Measurements from ENCODE around the gene CCNB3.
"Not testable (repeated sequence)": the region's sequence is repeated elsewhere in the genome, so short reads cannot be mapped to it uniquely, and the experiment has no call there.

The CCNB3 gene

DNA sequence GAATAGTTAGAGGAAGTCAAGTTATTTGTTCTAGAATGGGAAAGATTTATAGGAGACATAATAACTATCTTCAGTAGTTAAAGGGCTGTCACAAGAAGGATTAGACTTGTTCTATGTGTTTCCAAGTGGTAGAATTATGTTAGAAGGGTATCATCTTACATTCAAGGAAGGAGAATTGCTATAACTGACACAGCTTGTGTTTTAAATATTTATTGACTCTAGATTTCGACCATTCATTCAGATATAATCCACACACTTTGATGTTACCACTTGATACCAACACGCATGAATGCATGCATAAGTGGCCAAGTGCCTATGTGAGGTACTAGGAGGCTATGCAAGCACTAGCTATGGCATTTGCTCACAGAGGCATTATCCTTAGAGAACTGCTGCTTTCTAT lies 122.7 kb downstream of the CCNB3 start:
- Histone ChIP-seq H3K9ac (no peak overlapping the region), H3K27me3 (peaks cover 63 to 80% (median 76%) of the 10 kb centered on the region in 11 experiments)
- no peak for TF ChIP-seq Cebpa-rat (IDR thresholded peaks at IDR 0.05)

DNA sequence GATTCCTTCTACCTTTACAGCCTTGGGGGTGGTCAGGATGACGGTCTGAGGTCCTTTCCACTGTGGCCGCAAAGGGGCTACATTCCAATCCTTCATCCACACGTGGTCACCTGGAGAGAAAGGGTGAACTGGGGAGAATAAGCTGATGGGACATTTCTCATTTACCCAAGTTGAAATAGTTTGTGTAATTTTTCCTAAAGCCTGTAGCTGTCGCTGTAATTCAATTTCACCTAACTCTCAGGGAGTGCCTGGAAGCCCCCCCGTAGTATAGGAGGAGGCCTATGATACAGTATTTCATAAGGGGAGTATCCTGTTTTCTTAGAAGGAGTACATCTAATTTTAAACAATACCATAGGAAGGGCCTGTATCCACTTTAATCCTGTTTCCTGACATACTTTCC lies 128.1 kb downstream of the CCNB3 start:
- Histone ChIP-seq H3K9me3 (replicated peaks in 1 of 11) (peaks cover 7 to 44% (median 13%) of the 10 kb centered on the region in 11 experiments; a peak in 18 of 22 replicates), H3K27me3 (peaks cover 65 to 98% (median 94%) of the 10 kb centered on the region in 11 experiments)
- H3K27ac ChIP-seq, H3K4me1 ChIP-seq, H4K20me1 ChIP-seq, H3K9ac ChIP-seq, H3K36me3 ChIP-seq, H3K4me3 ChIP-seq, H3K4me2 ChIP-seq: not testable (repeated sequence)

More for the DNA sequence above, 122.7 kb downstream of the CCNB3 start:
- Histone ChIP-seq H4K20me1 (no peaks in the 10 kb centered on the region), H3K4me2 (no peak overlapping the region), H3K4me3 (no peak overlapping the region), H3K4me1 (no peaks in the 10 kb centered on the region), H3K9me3 (replicated peaks in 1 of 11) (peaks cover 0 to 36% (median 0%) of the 10 kb centered on the region in 11 experiments; a peak in 5 of 22 replicates), H3K27ac (no peak overlapping the region), H3K36me3 (no peaks in the 10 kb centered on the region)

DNA sequence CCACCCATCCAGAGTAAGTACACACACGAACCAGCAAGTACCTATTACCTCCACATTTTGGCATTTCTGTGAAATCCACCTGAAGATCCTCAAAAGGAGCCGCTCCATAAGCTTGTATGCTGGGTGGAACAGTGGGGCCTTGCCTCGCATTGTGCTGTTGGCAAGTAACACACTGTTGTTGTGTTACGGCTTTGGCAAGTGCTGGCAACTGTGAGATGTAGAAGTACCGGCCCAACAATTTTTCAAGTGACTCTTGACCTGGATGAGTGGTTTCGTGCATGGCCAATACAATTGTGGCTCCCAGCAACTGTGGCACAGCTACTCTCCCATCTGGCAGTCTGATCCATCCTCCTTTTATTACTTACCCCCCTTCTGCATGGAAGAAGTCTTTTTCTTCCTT lies 128.7 kb downstream of the CCNB3 start:
- no peaks in the 10 kb centered on the region for H4K20me1 ChIP-seq
- H3K4me3 ChIP-seq: no peak overlapping the region
- no peak for TF ChIP-seq Cebpa-rat (IDR thresholded peaks at IDR 0.05)
- no peaks in the 10 kb centered on the region for H3K4me1 ChIP-seq
- H3K4me2 ChIP-seq: no peak overlapping the region
- no peaks in the 10 kb centered on the region for H3K36me3 ChIP-seq
- H3K27me3 ChIP-seq: peaks cover 59 to 98% (median 94%) of the 10 kb centered on the region in 11 experiments; a peak in 21 of 22 replicates
- no peak overlapping the region for H3K27ac ChIP-seq
- peaks cover 12 to 43% (median 19%) of the 10 kb centered on the region in 11 experiments; a peak in 18 of 22 replicates for H3K9me3 ChIP-seq (replicated peaks in 1 of 11)
- no peak overlapping the region for H3K9ac ChIP-seq

DNA sequence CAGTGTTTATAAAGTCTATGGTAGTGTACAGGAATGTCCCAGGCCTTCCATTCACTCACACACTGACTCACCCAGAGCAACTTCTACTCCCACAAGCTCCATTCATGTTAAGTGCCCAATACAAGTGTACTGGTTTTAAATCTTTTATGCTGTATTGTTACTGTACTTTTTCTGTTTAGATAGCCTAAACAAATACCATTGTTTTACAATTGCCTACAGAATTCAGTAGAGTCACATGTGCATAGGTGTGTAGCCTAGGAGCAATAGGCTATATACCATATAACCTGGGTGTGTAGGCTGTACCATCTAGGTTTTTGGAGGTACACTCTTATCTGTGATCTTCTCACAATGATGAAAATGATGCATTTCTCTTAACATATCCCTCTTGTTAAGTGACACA lies 139.4 kb downstream of the CCNB3 start:
- no peak overlapping the region for H3K27ac ChIP-seq
- H3K4me3 ChIP-seq: no peak overlapping the region
- no peak for TF ChIP-seq Cebpa-rat (IDR thresholded peaks at IDR 0.05)
- H3K4me2 ChIP-seq: no peak overlapping the region
- H3K27me3 ChIP-seq: peaks cover 70 to 97% (median 92%) of the 10 kb centered on the region in 11 experiments
- no peaks in the 10 kb centered on the region for H3K36me3 ChIP-seq
- H3K4me1 ChIP-seq: no peaks in the 10 kb centered on the region
- peaks cover 0 to 8% (median 0%) of the 10 kb centered on the region in 11 experiments; a peak in 3 of 22 replicates for H4K20me1 ChIP-seq
- no peaks in the 10 kb centered on the region for H3K9me3 ChIP-seq (replicated peaks in 1 of 11)
- no peak overlapping the region for H3K9ac ChIP-seq

DNA sequence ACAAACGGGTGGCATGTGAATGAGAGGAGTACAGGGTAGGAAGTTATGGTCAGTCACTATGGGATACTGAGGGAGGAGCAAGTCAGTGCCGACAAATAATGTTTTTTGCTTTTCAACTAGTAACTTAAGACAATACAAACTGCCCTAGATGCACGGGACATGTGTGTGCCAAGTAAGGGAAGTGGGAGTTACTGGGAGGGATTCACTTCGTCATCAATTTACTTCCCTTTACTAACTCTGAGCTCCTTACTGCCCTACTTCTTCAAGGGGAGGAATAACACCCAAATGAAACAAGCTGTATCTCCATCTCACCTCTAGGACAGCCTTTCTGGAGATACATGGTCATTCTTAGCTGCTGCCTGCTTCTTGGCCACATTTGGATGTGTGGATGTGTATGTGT lies 168.4 kb downstream of the CCNB3 start:
- Histone ChIP-seq H4K20me1 (no peaks in the 10 kb centered on the region; a peak in 2 of 22 replicates), H3K9me3 (replicated peaks in 1 of 11) (peaks cover 0 to 12% (median 0%) of the 10 kb centered on the region in 11 experiments; a peak in 3 of 22 replicates), H3K4me2 (no peak overlapping the region), H3K4me1 (no peaks in the 10 kb centered on the region), H3K36me3 (no peaks in the 10 kb centered on the region), H3K27me3 (peaks cover 91 to 100% (median 100%) of the 10 kb centered on the region in 11 experiments), H3K4me3 (no peak overlapping the region), H3K27ac (no peak overlapping the region), H3K9ac (no peak overlapping the region)
- no peak for TF ChIP-seq Cebpa-rat (IDR thresholded peaks at IDR 0.05)

GRCh38 chrX:50375481-50376267 lies 171.1 kb downstream of the CCNB3 start:
- Histone ChIP-seq H3K27me3 (peaks cover 89 to 100% (median 99%) of the 10 kb centered on the region in 11 experiments), H3K9ac (no peak overlapping the region), H3K4me2 (no peak overlapping the region), H3K36me3 (no peaks in the 10 kb centered on the region), H4K20me1 (no peaks in the 10 kb centered on the region; a peak in 1 of 22 replicates), H3K4me1 (no peaks in the 10 kb centered on the region), H3K9me3 (replicated peaks in 1 of 11) (peaks cover 0 to 18% (median 0%) of the 10 kb centered on the region in 11 experiments; a peak in 4 of 22 replicates), H3K4me3 (no peak overlapping the region), H3K27ac (no peak overlapping the region)
- TF ChIP-seq Cebpa-rat (IDR thresholded peaks at IDR 0.05): no peak

DNA sequence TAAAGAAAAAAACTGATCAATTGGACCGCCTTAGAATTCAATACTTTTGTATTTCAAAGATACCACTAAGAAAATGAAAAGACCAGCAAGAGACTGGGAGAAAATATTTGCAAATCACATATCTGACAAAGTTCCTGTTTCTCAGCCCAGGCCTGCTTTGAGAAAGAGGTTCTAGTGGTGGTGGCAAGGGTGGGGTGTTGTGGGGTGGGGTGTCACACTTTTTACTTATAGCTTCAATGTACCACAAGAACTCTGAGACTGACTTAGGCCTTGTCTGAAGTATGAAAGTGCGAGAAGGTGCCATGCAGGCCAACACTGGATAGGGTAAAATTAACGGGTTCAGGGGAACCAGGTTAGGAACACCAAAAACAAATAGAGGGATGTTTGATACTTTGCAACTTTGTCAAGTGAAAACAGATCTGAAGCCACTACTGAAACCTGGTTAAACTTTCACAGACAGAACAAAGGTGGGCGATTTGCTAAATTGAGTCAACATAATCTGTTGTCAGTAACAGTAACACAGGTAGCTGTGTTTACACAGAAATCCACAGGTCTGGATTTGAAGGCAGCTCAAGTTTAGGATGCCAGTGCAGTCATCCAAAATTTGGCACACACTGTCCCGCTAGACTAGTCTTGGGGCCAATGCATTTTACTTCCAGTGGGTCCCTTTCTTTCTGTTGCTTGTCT lies 177.3 kb downstream of the CCNB3 start:
- H3K9me3 ChIP-seq (replicated peaks in 1 of 11): peaks cover 0 to 6% (median 0%) of the 10 kb centered on the region in 11 experiments; a peak in 3 of 22 replicates
- H3K4me2 ChIP-seq: no peak overlapping the region
- H3K4me3 ChIP-seq: no peak overlapping the region
- H3K27ac ChIP-seq: no peak overlapping the region
- H3K4me1 ChIP-seq: no peaks in the 10 kb centered on the region
- H3K36me3 ChIP-seq: no peaks in the 10 kb centered on the region
- no peaks in the 10 kb centered on the region for H4K20me1 ChIP-seq
- no peak for TF ChIP-seq Cebpa-rat (IDR thresholded peaks at IDR 0.05)
- no peak overlapping the region for H3K9ac ChIP-seq
- H3K27me3 ChIP-seq: peaks cover 80 to 100% (median 99%) of the 10 kb centered on the region in 11 experiments

GRCh38 chrX:50386520-50386919 lies 182.0 kb downstream of the CCNB3 start:
- peaks cover 87 to 100% (median 100%) of the 10 kb centered on the region in 11 experiments for H3K27me3 ChIP-seq
- no peak overlapping the region for H3K4me2 ChIP-seq
- no peaks in the 10 kb centered on the region for H3K36me3 ChIP-seq
- no peak overlapping the region for H3K9ac ChIP-seq
- H3K4me3 ChIP-seq: no peak overlapping the region
- no peak for TF ChIP-seq Cebpa-rat (IDR thresholded peaks at IDR 0.05)
- H3K27ac ChIP-seq: no peak overlapping the region
- H4K20me1 ChIP-seq: no peaks in the 10 kb centered on the region; a peak in 2 of 22 replicates
- H3K4me1 ChIP-seq: no peaks in the 10 kb centered on the region
- peaks cover 0 to 5% (median 0%) of the 10 kb centered on the region in 11 experiments; a peak in 2 of 22 replicates for H3K9me3 ChIP-seq (replicated peaks in 1 of 11)

- no peak overlapping the region for H3K4me2 ChIP-seq
- peaks cover 0 to 20% (median 0%) of the 10 kb centered on the region in 11 experiments; a peak in 2 of 22 replicates for H3K9me3 ChIP-seq (replicated peaks in 1 of 11)
- no peak overlapping the region for H3K4me3 ChIP-seq
- H3K9ac ChIP-seq: no peak overlapping the region
- H4K20me1 ChIP-seq: no peaks in the 10 kb centered on the region; a peak in 1 of 22 replicates
- peaks cover 96 to 100% (median 100%) of the 10 kb centered on the region in 11 experiments for H3K27me3 ChIP-seq
- no peak for TF ChIP-seq Cebpa-rat (IDR thresholded peaks at IDR 0.05)
- no peaks in the 10 kb centered on the region for H3K4me1 ChIP-seq
- no peak overlapping the region for H3K27ac ChIP-seq
- no peaks in the 10 kb centered on the region for H3K36me3 ChIP-seq
Observed at GRCh38 chrX:50393902-50394301, 189.3 kb downstream of the CCNB3 start.

Data from BLaER1 treated with 17β-estradiol and CSF1 and Interleukin-3, amounts not matched to agents 10 nM and 100 nM (cell line).